ENCODE measurements around the gene NFE2L1. TPM values are rescaled to one million over a fixed set of nuclear protein-coding genes. Genes with fewer than 3 reads are reported as not detected.

NFE2L1 gene
- polyA plus RNA-seq, 1 of the 3 experiments (the other 2 are of a cell fraction) = 159 TPM

GRCh38 chr17:48106802-48107136 is 58.6 kb downstream of the NFE2L1 start:
- CTCF ChIA-PET = interaction anchor here (0.8 to 6.7 kb wide), 11 partner anchors 8 to 89 kb away, joined by 3 to 46 read pairs (median 5); partner anchors contain the start of gene COPZ2
- 39% methylated on average over 13 of the region's 13 CpGs for WGBS (ENCODE audit: low lambda C conversion rate)

More at GRCh38 chr17:48106802-48107136, 58.6 kb downstream of the NFE2L1 start:
- peak overlapping the region; percentile 97 for H2AFZ ChIP-seq (ENCODE audit: low read depth)
- no peaks in the 10 kb centered on the region for H3K9me2 ChIP-seq
- peak overlapping the region; percentile 76 to 92; a peak in 3 of 4 replicates for H3K27ac ChIP-seq (ENCODE audit: low read depth in 2 of 2, low read length in 1 of 2)
- H3K4me3 ChIP-seq (ENCODE audit: low read depth in 2 of 2, low read length in 1 of 2) = peak overlapping the region; percentile 70 to 89
- H3K79me2 ChIP-seq (ENCODE audit: insufficient read depth) = peaks cover 42% of the 10 kb centered on the region
- H3F3A ChIP-seq (replicated peaks; ENCODE audit: insufficient read depth) = peaks cover 19% of the 10 kb centered on the region
- no peak for DNase-seq
- no peaks in the 10 kb centered on the region for H3K27me3 ChIP-seq (ENCODE audit: insufficient read depth)
- H3K9ac ChIP-seq = peak overlapping the region; percentile 79
- H4K20me1 ChIP-seq (ENCODE audit: insufficient read depth) = no peaks in the 10 kb centered on the region
- H3K36me3 ChIP-seq (replicated peaks in 1 of 2; ENCODE audit: control insufficient read depth in 1 of 2, insufficient read depth in 2 of 2, low read length in 1 of 2) = no peaks in the 10 kb centered on the region
- POLR2A ChIA-PET = interaction anchor here (1.4 kb wide), 1 partner anchor 9 kb away, joined by 4 read pairs; no protein-coding TSS in a partner anchor
- peaks cover 4 to 7% of the 10 kb centered on the region in 2 experiments; a peak in 3 of 4 replicates for H3K4me1 ChIP-seq (ENCODE audit: control insufficient read depth in 1 of 2, insufficient read depth in 2 of 2, low read depth in 1 of 2, low read length in 1 of 2)
- TF ChIP-seq MXI1 (IDR thresholded peaks at IDR 0.05; ENCODE audit: low read depth, low read length) = no peak
- no peak for TF ChIP-seq SMC3 (IDR thresholded peaks at IDR 0.05; ENCODE audit: low read depth, low read length)
- no peak for TF ChIP-seq MAX (IDR thresholded peaks at IDR 0.05; ENCODE audit: low read depth)
- no peak for TF ChIP-seq NFIC (IDR thresholded peaks at IDR 0.05; ENCODE audit: borderline replicate concordance)
- TF ChIP-seq REST (IDR thresholded peaks at IDR 0.05; ENCODE audit: low read depth, low read length) = no peak
- TF ChIP-seq RAD21 (IDR thresholded peaks at IDR 0.05; ENCODE audit: low read length) = no peak
- no peak for TF ChIP-seq RCOR1 (IDR thresholded peaks at IDR 0.05; ENCODE audit: low read length)
- TF ChIP-seq FOSL2 (IDR thresholded peaks at IDR 0.05; ENCODE audit: borderline replicate concordance, low read depth) = no peak
- no peak for TF ChIP-seq PBX3 (IDR thresholded peaks at IDR 0.05)
- no peak for TF ChIP-seq CTCF (IDR thresholded peaks at IDR 0.05)
- no peak for TF ChIP-seq JUND (IDR thresholded peaks at IDR 0.05)
- peak overlapping the region; percentile 89 for H3K4me2 ChIP-seq
- H3K9me3 ChIP-seq = no peaks in the 10 kb centered on the region

Data from SK-N-SH (cell line).